DOHH2 (cell line): Measurements from ENCODE around the gene KCNQ1.

Experiments used
- H3F3A ChIP-seq: fragments of 200-600 bp; sonication (generic), shearing (Covaris generic); 2 replicates; pipeline ENCODE4 v1.6.0; 2016; ENCODE audit warnings: antibody characterized with exemption, mild to moderate bottlenecking; ENCODE audit not compliant: control insufficient read depth, insufficient read depth
- H3K27ac ChIP-seq: fragments of 200-600 bp; sonication (generic); 2 replicates; pipeline ENCODE4 v1.5.1; 2014; ENCODE audit warnings: low read depth, mild to moderate bottlenecking, low read length, moderate library complexity
- H3K27me3 ChIP-seq: fragments of 200-600 bp; sonication (generic); 2 replicates; pipeline ENCODE4 v1.6.1; 2014; ENCODE audit warnings: mild to moderate bottlenecking, low read length, mixed read lengths; ENCODE audit not compliant: control insufficient read depth
- H3K36me3 ChIP-seq: fragments of 200-600 bp; sonication (generic); 2 replicates; pipeline ENCODE4 v1.6.1; 2014; ENCODE audit warnings: mild to moderate bottlenecking, low read length, moderate library complexity, mixed read lengths; ENCODE audit not compliant: control insufficient read depth
- H3K4me1 ChIP-seq: fragments of 200-600 bp; sonication (generic); 2 replicates; pipeline ENCODE4 v1.6.1; 2014; ENCODE audit warnings: mild to moderate bottlenecking, low read length, mixed read lengths; ENCODE audit not compliant: control insufficient read depth
- H3K4me2 ChIP-seq: fragments of 200-600 bp; sonication (generic); 2 replicates; pipeline ENCODE4 v1.6.0; 2014; ENCODE audit warnings: mild to moderate bottlenecking, low read length, moderate library complexity
- H3K4me3 ChIP-seq: fragments of 200-600 bp; sonication (generic); 2 replicates; pipeline ENCODE4 v1.5.1; 2014; ENCODE audit warnings: mild to moderate bottlenecking, low read length, mixed read lengths
- H3K79me2 ChIP-seq: fragments of 200-600 bp; sonication (generic); 2 replicates; pipeline ENCODE4 v1.6.1; 2014; ENCODE audit warnings: mild to moderate bottlenecking, low read length, mixed read lengths; ENCODE audit not compliant: control insufficient read depth
- H3K9me2 ChIP-seq: fragments of 200-600 bp; sonication (generic); replicated peaks from 2 replicates; pipeline ENCODE4 v1.6.1; 2014; ENCODE audit warnings: mild to moderate bottlenecking, low read length, mixed read lengths; ENCODE audit not compliant: control insufficient read depth
- H3K9me3 ChIP-seq: fragments of 200-600 bp; sonication (generic); 2 replicates; pipeline ENCODE4 v1.6.1; 2014; ENCODE audit warnings: antibody characterized with exemption, low read length, mixed read lengths; ENCODE audit not compliant: control insufficient read depth, insufficient read depth
- H4K20me1 ChIP-seq: fragments of 200-600 bp; sonication (generic); 2 replicates; pipeline ENCODE4 v1.6.0; 2014; ENCODE audit warnings: low read depth, mild to moderate bottlenecking, antibody characterized with exemption, low read length, moderate library complexity; ENCODE audit not compliant: control insufficient read depth, insufficient read depth
- CTCF ChIP-seq: fragments of 200-600 bp; sonication (generic); IDR thresholded peaks from one replicate; pipeline ENCODE4 v1.5.1; 2014; ENCODE audit warnings: antibody characterized with exemption, mild to moderate bottlenecking, low read depth, low read length; ENCODE audit not compliant: poor library complexity, severe bottlenecking
- EZH2phosphoT487 ChIP-seq: fragments of 200-600 bp; sonication (generic); IDR thresholded peaks from 2 replicates; pipeline ENCODE4 v1.6.1; 2017; ENCODE audit warnings: borderline replicate concordance, mild to moderate bottlenecking, antibody characterized with exemption, low read length, moderate library complexity, mixed read lengths

Gene KCNQ1

GRCh38 chr11:2687223-2687530 lies 242.4 kb downstream of the KCNQ1 start:
- Histone ChIP-seq H3K9me2 (no peaks in the 10 kb centered on the region), H4K20me1 (no peaks in the 10 kb centered on the region), H3K27me3 (no peaks in the 10 kb centered on the region), H3K27ac (no peak overlapping the region), H3K4me1 (peaks cover 21% of the 10 kb centered on the region), H3F3A (no peaks in the 10 kb centered on the region), H3K36me3 (no peaks in the 10 kb centered on the region), H3K9me3 (no peaks in the 10 kb centered on the region), H3K79me2 (peaks cover 22% of the 10 kb centered on the region), H3K4me3 (no peak overlapping the region), H3K4me2 (no peak overlapping the region)
- TF ChIP-seq CTCF = no peak
- no peak for TF ChIP-seq EZH2phosphoT487

- Histone ChIP-seq H3K4me3 (no peak overlapping the region), H3K36me3 (no peaks in the 10 kb centered on the region), H3K9me3 (no peaks in the 10 kb centered on the region), H3K27me3 (no peaks in the 10 kb centered on the region), H3K9me2 (no peaks in the 10 kb centered on the region), H3K27ac (no peak overlapping the region), H3K4me1 (peaks cover 19% of the 10 kb centered on the region), H3F3A (no peaks in the 10 kb centered on the region), H3K79me2 (peaks cover 28% of the 10 kb centered on the region), H3K4me2 (no peak overlapping the region), H4K20me1 (no peaks in the 10 kb centered on the region)
- no peak for TF ChIP-seq EZH2phosphoT487
- TF ChIP-seq CTCF = no peak
Observed at GRCh38 chr11:2687782-2688191, 243.0 kb downstream of the KCNQ1 start.

GRCh38 chr11:2688381-2689231 lies 243.8 kb downstream of the KCNQ1 start:
- Histone ChIP-seq H3K9me2 (no peaks in the 10 kb centered on the region), H3K27me3 (no peaks in the 10 kb centered on the region), H3K4me3 (no peak overlapping the region), H3K4me2 (no peak overlapping the region), H3K27ac (no peak overlapping the region), H3K36me3 (no peaks in the 10 kb centered on the region), H4K20me1 (no peaks in the 10 kb centered on the region), H3K4me1 (peaks cover 19% of the 10 kb centered on the region), H3K79me2 (peaks cover 36% of the 10 kb centered on the region), H3K9me3 (no peaks in the 10 kb centered on the region), H3F3A (no peaks in the 10 kb centered on the region)
- TF ChIP-seq EZH2phosphoT487 (no peak), CTCF (no peak)
